GM12892 (cell line): ENCODE measurements around the gene ANXA5. TPM values are rescaled to one million over a fixed set of nuclear protein-coding genes. Genes with fewer than 3 reads are reported as not detected.
"Not testable (repeated sequence)": the region's sequence is repeated elsewhere in the genome, so short reads cannot be mapped to it uniquely, and the experiment has no call there.

ENCODE experiments used
- DNase-seq: peaks from one replicate; pipeline ENCODE4 v3.0.0; 2011; ENCODE audit not compliant: insufficient read length
- FAIRE-seq: peaks from 2 replicates; lab custom pipeline; 2011; peaks lifted over from hg19 to GRCh38; lab: Jason Lieb, UNC
- POLR2A ChIP-seq: IDR thresholded peaks from 2 replicates; pipeline ENCODE4 v1.6.1; 2011; ENCODE audit warnings: low read depth, low read length, control low read depth
- POLR2AphosphoS5 ChIP-seq: IDR thresholded peaks from 2 replicates; pipeline ENCODE4 v1.6.1; 2011; ENCODE audit warnings: low read depth, low read length, control low read depth
- TAF1 ChIP-seq: IDR thresholded peaks from 2 replicates; pipeline ENCODE4 v1.6.1; 2011; ENCODE audit warnings: low read depth, mild to moderate bottlenecking, control low read depth, low read length, borderline replicate concordance
- polyA plus RNA-seq: library from polyadenylated mRNA; unstranded; fragments of >200 nt; gene quantifications from one replicate; pipeline ENCODE4 v1.2.1, GENCODE V29; 2012; ENCODE audit warnings: missing spikeins, inconsistent platforms; ENCODE audit not compliant: missing spikeins

ANXA5 gene
- polyA plus RNA-seq, result 144 TPM

DNA sequence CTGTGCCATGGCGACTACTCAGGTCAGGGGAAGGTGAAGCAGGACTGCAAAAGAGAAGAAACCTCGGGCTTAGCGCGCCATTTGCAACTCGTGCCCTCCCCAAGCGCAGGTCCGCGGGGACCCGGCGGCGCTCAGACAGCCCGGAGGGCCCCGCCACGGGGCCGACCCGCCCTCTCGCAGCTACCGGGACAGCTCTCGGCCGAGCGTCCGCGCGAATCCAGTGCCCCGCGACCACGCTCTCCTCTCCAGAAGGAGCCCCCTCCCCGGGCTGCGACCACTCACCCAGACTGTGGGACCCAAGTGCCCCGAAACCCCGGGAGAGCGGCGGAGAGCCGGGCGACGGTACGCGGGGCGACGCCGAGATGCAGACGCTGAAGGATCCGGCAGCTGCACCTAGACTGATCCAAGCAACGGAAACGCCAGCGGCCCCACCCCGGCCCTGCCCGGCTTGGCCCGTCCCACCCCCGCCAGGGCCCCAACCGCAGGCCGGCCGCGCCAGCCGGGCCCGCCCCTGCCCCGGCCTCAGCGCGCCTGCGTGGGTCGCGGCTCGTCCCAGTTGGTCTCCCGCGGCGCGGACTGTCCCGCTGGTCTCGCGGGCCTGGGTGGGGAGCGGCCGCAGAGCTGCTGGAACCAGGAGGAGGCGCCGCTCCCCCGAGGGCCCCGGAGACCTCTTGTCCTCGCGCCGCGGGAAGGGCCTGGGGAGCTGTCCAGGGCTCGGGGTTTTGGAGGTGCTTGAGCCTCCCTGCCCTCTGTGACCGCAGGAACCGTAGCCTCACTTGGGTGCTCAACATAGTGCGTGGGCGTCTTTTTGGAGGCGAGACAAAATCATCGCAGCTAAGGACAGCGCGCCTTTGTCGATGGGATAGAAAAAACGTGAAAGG, at the start of gene ANXA5:
Gene ANXA5 (minus strand): TSS at position 400 of the 881 bp plus-strand sequence. CDS start 391 bp downstream, at position 9.
- peak; percentile 67 for DNase-seq
- FAIRE-seq, result peak; percentile 97
- TF ChIP-seq POLR2A (peak; percentile 87), TAF1 (peak; percentile 96), POLR2AphosphoS5 (peak; percentile 83)

DNA sequence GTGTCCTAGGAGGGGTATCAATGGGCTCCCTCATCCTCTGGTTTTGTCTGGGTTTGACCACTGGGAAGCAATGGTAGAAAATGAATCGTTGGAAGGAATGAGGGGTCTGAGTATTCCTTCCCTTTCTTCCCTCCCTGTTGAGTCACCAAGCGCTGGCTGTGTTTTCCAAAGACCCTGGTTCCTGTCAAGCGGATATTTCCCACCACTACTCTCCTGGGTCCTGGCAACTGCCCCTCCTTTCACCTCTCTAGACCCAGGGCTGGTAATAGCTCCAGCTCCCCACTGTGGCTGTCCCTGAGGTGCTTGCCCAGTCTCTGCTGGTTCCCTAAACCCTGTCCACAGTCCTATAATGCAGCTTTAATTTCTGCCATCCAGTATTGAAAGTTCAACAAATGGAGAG, 46.0 kb upstream of the ANXA5 start:
- FAIRE-seq, result no peak
- TF ChIP-seq TAF1 (no peak), POLR2AphosphoS5 (no peak), POLR2A (no peak)
- DNase-seq, result no peak

DNA sequence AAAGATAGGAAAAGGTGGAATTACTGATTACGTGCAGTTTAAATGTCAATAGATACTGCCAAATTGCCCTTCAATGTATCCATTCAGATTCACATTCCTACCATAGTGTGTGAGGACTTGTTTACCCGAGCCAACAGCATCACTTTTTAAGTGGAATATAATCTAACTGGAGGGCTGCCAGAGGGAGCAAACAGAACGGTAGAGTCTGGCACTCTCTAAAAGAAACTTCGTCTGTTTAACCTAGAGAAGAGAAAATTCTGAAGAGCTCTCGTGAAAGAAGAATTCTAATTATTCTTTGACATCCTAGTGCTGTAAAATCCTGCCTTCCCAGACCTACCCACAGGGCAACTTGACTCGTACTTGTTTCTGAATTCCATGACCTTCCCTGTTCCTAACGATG, 45.0 kb upstream of the ANXA5 start:
- FAIRE-seq (no peak), DNase-seq (no peak)
- TF ChIP-seq POLR2A (no peak), POLR2AphosphoS5 (no peak), TAF1 (no peak)

DNA sequence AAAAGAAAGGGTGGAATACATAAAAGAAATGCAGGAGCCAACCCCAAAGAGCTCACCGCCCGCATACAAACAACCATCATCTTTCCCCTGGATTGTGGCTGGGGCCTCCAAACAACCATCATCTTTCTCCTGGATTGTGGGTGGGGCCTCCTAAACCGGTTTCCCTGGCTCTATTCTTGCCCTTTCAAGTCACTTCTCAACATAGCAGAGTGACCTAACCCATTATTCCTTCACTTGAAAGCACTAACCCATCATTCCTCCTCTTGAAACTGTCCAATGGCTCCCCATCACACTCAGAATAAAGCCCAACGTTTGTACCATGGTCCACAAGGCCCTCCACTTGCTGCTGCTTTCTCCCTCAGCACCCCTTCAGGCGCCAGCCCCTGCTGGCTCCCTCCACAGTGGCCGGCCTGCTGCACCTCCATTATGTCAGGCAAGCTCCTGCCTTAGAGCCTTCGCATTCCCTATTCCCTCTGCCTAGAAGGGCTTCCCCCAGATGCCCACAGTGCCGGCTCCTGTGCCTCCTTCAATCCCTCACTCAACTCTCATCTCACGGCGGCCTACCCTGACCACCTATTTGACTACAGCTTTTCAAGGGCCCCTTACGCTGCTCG, 44.1 kb upstream of the ANXA5 start:
- FAIRE-seq (no peak), DNase-seq (no peak)
- TF ChIP-seq POLR2AphosphoS5 (no peak), POLR2A (no peak), TAF1 (no peak)

DNA sequence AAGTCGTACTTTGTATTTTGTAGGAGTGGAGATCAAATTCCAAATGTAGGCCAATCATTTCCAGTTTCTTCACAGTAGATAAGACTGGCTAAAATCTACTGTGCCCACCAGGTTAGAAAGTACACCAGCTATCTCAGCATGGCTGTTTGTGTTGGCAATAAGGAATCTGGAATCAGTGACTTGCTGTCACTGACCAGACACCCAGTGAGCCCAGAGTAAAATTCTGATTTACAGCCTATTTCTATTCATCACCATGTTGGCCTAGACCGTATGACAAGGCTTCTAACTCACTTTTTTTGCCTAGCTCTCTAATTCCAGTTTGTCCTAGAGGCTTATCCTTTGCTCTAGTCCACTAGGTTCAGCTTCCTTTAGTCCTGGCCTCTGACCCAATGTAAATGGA, 42.8 kb upstream of the ANXA5 start:
- no peak for FAIRE-seq
- TF ChIP-seq TAF1 (no peak), POLR2A (no peak), POLR2AphosphoS5 (no peak)
- DNase-seq, result no peak

DNA sequence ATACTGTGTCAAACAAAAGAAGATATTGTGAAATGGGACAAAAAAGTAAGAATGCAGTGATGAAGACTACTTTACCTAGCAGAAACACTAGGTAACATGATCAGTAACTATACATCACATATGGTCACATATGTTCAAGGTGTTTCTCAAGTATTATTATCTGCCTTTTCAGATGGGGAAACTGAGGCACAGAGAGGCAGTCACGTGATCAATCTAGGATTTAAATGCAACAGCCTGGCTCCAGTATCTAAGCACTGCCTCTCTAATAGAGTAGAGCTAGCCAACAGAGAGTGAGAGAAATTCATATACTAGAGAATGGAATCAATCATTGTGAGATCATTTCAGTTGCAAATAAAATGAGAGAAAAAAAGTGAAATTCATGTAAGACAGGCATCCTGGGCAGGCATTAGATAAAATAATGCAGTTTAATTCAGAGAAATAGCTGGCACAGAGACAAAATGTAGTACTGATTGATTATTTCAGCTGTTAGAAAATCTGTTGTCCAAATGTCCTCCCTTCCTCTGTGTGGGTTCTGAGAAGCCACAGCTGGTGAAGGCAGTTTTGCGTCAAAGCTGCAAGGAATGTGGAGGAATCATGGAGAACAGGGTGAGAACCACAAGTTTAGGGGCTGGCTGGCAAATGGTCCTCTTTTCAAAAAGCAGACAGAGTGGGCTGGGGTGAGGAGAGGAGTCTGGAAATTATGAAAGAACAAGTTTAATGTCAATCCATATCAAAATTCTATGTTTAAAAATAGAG, 42.2 kb upstream of the ANXA5 start:
- no peak for DNase-seq
- TF ChIP-seq TAF1, result no peak
- no peak for TF ChIP-seq POLR2AphosphoS5
- no peak for FAIRE-seq

DNA sequence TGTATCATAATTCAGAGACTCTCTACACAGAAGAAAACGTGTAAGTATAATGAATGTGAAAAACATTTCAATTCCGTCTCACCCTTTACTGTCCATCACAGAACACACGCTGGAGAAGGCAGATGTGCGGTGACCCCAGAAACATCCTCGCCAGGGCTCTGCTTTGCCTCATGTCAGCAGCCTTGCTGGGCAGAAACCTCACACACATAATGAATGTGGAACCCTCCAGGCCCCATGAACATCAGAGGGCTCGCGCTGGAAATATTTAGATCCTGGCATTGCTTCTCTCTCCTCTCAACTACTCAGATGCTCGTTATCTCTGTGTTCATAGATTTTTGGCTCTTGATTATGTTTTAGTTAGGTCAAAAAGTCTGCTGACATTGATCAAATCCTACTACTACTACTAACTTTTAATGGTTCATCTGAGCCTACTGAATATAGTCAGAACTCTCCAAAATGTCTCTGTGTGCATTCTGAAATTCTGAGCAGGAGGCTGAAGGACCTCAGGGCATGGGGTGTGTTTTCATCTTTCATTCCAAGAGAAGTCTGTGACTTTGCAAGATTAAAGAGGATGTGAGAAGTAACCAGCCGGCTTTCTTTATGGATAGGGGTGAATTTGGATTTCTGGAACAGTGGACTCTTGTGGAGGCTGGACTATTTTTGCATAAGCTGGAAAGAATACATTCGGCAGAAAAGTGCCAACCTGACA, 41.2 kb upstream of the ANXA5 start:
- DNase-seq (no peak), FAIRE-seq (no peak)
- TF ChIP-seq POLR2A, result no peak
- no peak for TF ChIP-seq TAF1
- TF ChIP-seq POLR2AphosphoS5, result no peak

DNA sequence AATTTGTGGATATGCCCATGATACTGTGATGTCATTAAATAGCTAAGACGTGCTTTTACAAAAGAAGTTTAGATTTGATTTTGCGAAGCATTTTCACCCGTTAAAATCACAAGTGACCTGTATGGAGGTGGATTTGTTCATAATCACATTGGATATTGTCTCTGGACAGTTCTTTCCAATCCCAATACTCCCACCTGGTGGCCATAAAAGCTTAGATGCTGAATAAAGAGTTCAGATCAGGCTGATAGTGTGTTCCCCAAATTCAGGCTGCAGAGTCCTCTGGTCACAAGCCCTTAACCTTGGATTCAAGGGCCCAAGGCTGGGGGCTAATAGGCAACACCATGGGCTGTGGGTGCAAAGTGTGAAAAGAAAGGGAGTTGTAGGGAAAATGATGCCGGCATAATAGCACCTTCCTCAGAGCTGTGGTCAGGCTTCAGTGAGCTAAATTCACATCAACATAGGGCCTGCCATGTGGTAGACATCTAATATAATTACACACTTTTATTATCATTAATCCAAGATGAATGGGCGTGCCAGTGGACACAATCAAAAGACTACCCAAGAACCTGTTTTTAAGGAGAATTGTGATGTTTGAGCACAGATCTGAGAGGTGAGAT, 40.1 kb upstream of the ANXA5 start:
- DNase-seq, result no peak
- no peak for FAIRE-seq
- TF ChIP-seq POLR2AphosphoS5, result no peak
- TF ChIP-seq POLR2A, result no peak
- no peak for TF ChIP-seq TAF1

DNA sequence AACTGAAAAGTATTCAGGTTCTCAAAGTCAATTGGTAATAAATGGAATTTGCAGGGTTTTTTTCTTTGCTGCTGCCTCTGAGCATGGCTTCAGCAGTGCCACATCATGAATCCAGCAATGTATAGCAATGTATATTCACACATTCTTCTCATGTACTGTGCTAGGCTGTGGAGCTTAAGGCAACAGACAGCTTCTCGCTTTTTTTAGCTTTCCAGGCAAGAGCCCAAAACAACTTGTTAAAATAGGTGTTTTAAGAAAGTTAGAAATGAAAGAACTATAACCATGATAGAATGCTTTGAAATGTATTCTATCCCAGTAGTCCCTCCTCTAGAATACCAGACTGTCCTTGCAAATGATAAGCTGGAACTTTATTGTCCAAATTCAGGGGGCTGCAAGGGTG, 37.8 kb upstream of the ANXA5 start:
- DNase-seq (no peak), FAIRE-seq (no peak)
- TF ChIP-seq POLR2AphosphoS5 (no peak), TAF1 (no peak), POLR2A (no peak)

DNA sequence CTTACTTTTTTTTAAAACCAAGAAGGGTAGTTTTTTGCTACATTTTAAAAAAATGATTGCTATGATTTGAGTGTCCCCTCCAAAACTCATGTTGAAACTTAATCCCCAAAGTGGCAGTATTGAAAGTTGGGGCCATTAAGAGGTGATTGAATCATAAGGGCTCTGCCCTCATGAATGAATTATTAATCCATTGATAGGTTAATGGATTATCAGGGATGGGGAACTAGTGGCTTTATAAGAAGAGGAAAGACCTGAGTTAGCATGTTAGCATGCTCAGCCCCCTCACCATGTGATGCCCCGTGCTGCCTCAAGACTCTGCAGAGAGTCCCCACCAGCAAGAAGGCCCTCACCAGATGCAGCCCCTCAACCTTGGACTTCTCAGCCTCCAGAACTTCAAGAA, 37.2 kb upstream of the ANXA5 start:
- DNase-seq (no peak), FAIRE-seq (no peak)
- TF ChIP-seq POLR2AphosphoS5, result no peak
- TF ChIP-seq TAF1, result no peak
- TF ChIP-seq POLR2A, result no peak

DNA sequence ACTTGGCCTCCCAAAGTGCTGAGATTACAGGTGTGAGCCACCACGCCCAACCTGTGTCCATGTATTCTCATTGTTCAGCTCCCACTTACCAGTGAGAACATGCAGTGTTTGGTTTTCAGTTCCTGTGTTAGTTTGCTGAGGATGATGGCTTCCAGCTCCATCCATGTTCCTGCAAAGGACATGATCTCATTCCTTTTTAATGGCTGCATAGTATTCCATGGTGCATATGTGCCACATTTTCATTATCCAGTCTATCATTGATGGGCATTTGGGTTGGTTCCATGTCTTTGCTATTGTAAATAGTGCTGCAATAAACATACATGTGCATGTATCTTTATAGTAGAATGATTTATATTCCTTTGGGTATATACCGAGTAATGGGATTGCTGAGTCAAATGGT, 33.0 kb upstream of the ANXA5 start:
- DNase-seq, FAIRE-seq: not testable (repeated sequence)
